HL-60 (cell line): ENCODE measurements around the gene REXO1.

ENCODE experiments used
- GABPA ChIP-seq: IDR thresholded peaks from 2 replicates; pipeline ENCODE4 v1.6.1; 2012; ENCODE audit warnings: low read depth
- POLR2AphosphoS5 ChIP-seq: IDR thresholded peaks from 2 replicates; pipeline ENCODE4 v1.6.1; 2012; ENCODE audit warnings: low read depth
- SPI1 ChIP-seq: IDR thresholded peaks from 2 replicates; pipeline ENCODE4 v1.6.1; 2012; ENCODE audit warnings: low read depth, mild to moderate bottlenecking, borderline replicate concordance
- TF ChIP-seq, protein P1 (sequence below): IDR thresholded peaks from one replicate; pipeline ENCODE4 v1.5.1; 2011; ENCODE audit warnings: low read length, control low read depth, inconsistent platforms; ENCODE audit not compliant: insufficient read depth
- TF ChIP-seq, protein P2 (sequence below): IDR thresholded peaks from 2 replicates; pipeline ENCODE4 v1.6.1; 2012; ENCODE audit warnings: low read depth; ENCODE audit not compliant: insufficient replicate concordance

DNA sequence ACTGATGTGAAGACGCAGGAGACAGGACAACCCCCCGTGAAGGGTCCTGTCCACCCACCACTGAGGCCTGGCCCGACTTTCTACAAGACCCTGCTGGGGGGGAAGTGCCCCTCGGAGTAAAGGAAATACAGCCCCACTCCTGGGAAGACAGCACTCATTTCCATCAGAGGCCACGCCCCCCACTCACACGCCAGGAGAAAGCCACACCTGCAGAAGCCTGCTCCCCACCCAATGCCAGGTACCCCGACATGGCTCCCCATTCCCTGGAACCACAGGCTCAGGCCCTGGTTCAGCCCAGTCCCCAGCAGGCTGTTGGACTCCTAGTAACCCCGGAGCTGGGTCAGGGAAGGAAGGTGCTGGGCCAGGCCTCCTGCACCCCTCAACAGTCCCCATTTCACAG lies 25.3 kb downstream of the REXO1 start:
- TF ChIP-seq, protein P1, sequence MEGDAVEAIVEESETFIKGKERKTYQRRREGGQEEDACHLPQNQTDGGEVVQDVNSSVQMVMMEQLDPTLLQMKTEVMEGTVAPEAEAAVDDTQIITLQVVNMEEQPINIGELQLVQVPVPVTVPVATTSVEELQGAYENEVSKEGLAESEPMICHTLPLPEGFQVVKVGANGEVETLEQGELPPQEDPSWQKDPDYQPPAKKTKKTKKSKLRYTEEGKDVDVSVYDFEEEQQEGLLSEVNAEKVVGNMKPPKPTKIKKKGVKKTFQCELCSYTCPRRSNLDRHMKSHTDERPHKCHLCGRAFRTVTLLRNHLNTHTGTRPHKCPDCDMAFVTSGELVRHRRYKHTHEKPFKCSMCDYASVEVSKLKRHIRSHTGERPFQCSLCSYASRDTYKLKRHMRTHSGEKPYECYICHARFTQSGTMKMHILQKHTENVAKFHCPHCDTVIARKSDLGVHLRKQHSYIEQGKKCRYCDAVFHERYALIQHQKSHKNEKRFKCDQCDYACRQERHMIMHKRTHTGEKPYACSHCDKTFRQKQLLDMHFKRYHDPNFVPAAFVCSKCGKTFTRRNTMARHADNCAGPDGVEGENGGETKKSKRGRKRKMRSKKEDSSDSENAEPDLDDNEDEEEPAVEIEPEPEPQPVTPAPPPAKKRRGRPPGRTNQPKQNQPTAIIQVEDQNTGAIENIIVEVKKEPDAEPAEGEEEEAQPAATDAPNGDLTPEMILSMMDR, result no peak
- TF ChIP-seq GABPA (no peak), POLR2AphosphoS5 (no peak), SPI1 (no peak)
- TF ChIP-seq, protein P2, sequence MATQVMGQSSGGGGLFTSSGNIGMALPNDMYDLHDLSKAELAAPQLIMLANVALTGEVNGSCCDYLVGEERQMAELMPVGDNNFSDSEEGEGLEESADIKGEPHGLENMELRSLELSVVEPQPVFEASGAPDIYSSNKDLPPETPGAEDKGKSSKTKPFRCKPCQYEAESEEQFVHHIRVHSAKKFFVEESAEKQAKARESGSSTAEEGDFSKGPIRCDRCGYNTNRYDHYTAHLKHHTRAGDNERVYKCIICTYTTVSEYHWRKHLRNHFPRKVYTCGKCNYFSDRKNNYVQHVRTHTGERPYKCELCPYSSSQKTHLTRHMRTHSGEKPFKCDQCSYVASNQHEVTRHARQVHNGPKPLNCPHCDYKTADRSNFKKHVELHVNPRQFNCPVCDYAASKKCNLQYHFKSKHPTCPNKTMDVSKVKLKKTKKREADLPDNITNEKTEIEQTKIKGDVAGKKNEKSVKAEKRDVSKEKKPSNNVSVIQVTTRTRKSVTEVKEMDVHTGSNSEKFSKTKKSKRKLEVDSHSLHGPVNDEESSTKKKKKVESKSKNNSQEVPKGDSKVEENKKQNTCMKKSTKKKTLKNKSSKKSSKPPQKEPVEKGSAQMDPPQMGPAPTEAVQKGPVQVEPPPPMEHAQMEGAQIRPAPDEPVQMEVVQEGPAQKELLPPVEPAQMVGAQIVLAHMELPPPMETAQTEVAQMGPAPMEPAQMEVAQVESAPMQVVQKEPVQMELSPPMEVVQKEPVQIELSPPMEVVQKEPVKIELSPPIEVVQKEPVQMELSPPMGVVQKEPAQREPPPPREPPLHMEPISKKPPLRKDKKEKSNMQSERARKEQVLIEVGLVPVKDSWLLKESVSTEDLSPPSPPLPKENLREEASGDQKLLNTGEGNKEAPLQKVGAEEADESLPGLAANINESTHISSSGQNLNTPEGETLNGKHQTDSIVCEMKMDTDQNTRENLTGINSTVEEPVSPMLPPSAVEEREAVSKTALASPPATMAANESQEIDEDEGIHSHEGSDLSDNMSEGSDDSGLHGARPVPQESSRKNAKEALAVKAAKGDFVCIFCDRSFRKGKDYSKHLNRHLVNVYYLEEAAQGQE, result no peak
